B cell (primary cell): ENCODE measurements around the gene KCNA3. TPM values are rescaled to one million over a fixed set of nuclear protein-coding genes. Genes with fewer than 3 reads are reported as not detected.

ENCODE experiments used
- ATAC-seq: fragments of 200-7000 bp; cut with Tn5 transposase; one replicate; pipeline ENCODE4 v1.10.0; 2021; ENCODE audit warnings: low read depth, mild to moderate bottlenecking, moderate number of reproducible peaks, moderate library complexity
- CTCF ChIA-PET: fragments of 350-600 bp; sonication (Branson Sonifier 250); formaldehyde crosslinking; loops from one replicate; lab custom pipeline; 2021; ENCODE audit warnings: antibody characterized with exemption, inconsistent platforms; lab: Charles Lee
- POLR2A ChIA-PET: fragments of 350-600 bp; sonication (Branson Sonifier 250); formaldehyde crosslinking; loops from one replicate; lab custom pipeline; 2021; ENCODE audit warnings: antibody characterized with exemption; lab: Charles Lee
- DNase-seq: peaks from one replicate; pipeline ENCODE4 v3.0.0; 2013
- H2AFZ ChIP-seq: 2 replicates; pipeline ENCODE4 v1.6.1; 2012; ENCODE audit warnings: mild to moderate bottlenecking, low read depth, low read length; ENCODE audit not compliant: insufficient read depth, poor library complexity, severe bottlenecking
- H3K27ac ChIP-seq, 2 donors: 1 replicate in 1 of 2; 2 replicates in 1 of 2; pipeline ENCODE4 v1.5.1; 2012 to 2013; ENCODE audit warnings: low read length in 2 of 2, mild to moderate bottlenecking in 2 of 2, moderate library complexity in 1 of 2
- H3K27me3 ChIP-seq, 4 experiments: fragments of 200-600 bp in 1 of 4; sonication (generic) in 1 of 4; replicated peaks in 1 of 4; 1 replicate in 2 of 4; 2 replicates in 2 of 4; pipeline versions ENCODE4 v1.6.1 to v1.7.0; 2013 to 2016; ENCODE audit warnings: low read length in 3 of 4, mild to moderate bottlenecking in 2 of 4, mixed read lengths in 1 of 4, moderate library complexity in 1 of 4; ENCODE audit not compliant: insufficient read depth in 4 of 4, control insufficient read depth in 3 of 4; ENCODE audit errors: control extremely low read depth in 1 of 4
- H3K36me3 ChIP-seq, 2 experiments: replicated peaks in 1 of 2; 1 replicate in 1 of 2; 2 replicates in 1 of 2; pipeline versions ENCODE4 v1.6.1 to v1.7.1; 2013; ENCODE audit warnings: low read length in 1 of 2; ENCODE audit not compliant: insufficient read depth in 2 of 2, control insufficient read depth in 1 of 2; ENCODE audit errors: control extremely low read depth in 1 of 2, extremely low read depth in 1 of 2
- H3K4me1 ChIP-seq, 2 donors: fragments of 200-600 bp in 1 of 2; sonication (generic) in 1 of 2; 1 replicate in 1 of 2; 2 replicates in 1 of 2; pipeline versions ENCODE4 v1.5.1 to v1.6.1; 2013 to 2017; ENCODE audit warnings: low read length in 2 of 2; ENCODE audit not compliant: control insufficient read depth in 2 of 2, insufficient read depth in 2 of 2
- H3K4me2 ChIP-seq: replicated peaks from 2 replicates; pipeline ENCODE3; 2012; ENCODE audit warnings: mild to moderate bottlenecking, low read depth, low read length; ENCODE audit not compliant: poor library complexity, severe bottlenecking
- H3K4me3 ChIP-seq, 5 experiments: fragments of 200-600 bp in 1 of 5; sonication (generic) in 1 of 5; 1 replicate in 3 of 5; 2 replicates in 2 of 5; pipeline versions ENCODE4 v1.5.1 to v1.7.0; 2011 to 2016; ENCODE audit warnings: low read length in 4 of 5, mild to moderate bottlenecking in 4 of 5, low read depth in 2 of 5, control low read depth in 1 of 5, moderate library complexity in 1 of 5; ENCODE audit not compliant: insufficient read depth in 1 of 5; ENCODE audit errors: control extremely low read depth in 1 of 5, extremely low read depth in 1 of 5
- H3K79me2 ChIP-seq: fragments of 200-600 bp; sonication (generic); one replicate; pipeline ENCODE4 v1.6.0; 2016; ENCODE audit warnings: low read length; ENCODE audit not compliant: control insufficient read depth, insufficient read depth
- H3K9ac ChIP-seq: fragments of 200-600 bp; sonication (generic); 2 replicates; pipeline ENCODE4 v1.6.1; 2017; ENCODE audit warnings: mild to moderate bottlenecking, low read length, moderate library complexity
- H3K9me3 ChIP-seq, 3 donors: one replicate each; pipeline versions ENCODE4 v1.6.1 to v1.7.1; 2013; ENCODE audit warnings: low read length in 2 of 3; ENCODE audit not compliant: control insufficient read depth in 2 of 3, insufficient read depth in 1 of 3; ENCODE audit errors: control extremely low read depth in 1 of 3
- H4K20me1 ChIP-seq: 2 replicates; pipeline ENCODE4 v1.6.0; 2012; ENCODE audit warnings: mild to moderate bottlenecking, low read length; ENCODE audit not compliant: insufficient read depth, control insufficient read depth, poor library complexity, severe bottlenecking
- H3K27ac Mint-ChIP-seq: one replicate; pipeline ENCODE4 v1.8.0; 2021; ENCODE audit warnings: mixed read lengths
- H3K27me3 Mint-ChIP-seq: one replicate; pipeline ENCODE4 v1.8.0; 2021; ENCODE audit warnings: mixed read lengths
- H3K4me1 Mint-ChIP-seq: one replicate; pipeline ENCODE4 v1.8.0; 2021; ENCODE audit warnings: mixed read lengths
- H3K4me3 Mint-ChIP-seq: one replicate; pipeline ENCODE4 v1.8.0; 2021; ENCODE audit warnings: mixed read lengths
- H3K9me3 Mint-ChIP-seq: one replicate; pipeline ENCODE4 v1.8.0; 2022; ENCODE audit warnings: mixed read lengths; ENCODE audit not compliant: insufficient read depth
- EZH2 ChIP-seq: IDR thresholded peaks from 2 replicates; pipeline ENCODE4 v1.6.1; 2012; ENCODE audit warnings: borderline replicate concordance, low read depth, mild to moderate bottlenecking, moderate library complexity, low read length; ENCODE audit not compliant: insufficient read depth, poor library complexity, severe bottlenecking
- WGBS: methylation state at CpG from one replicate; pipeline ENCODE4 v1.1.5; 2013; ENCODE audit warnings: missing lambda C conversion rate; ENCODE audit not compliant: insufficient coverage; 5-methylcytosine and 5-hydroxymethylcytosine counted together
- intact Hi-C: fragments of 100-400 bp; cut with micrococcal nuclease; formaldehyde crosslinking; loops from one replicate; pipeline ENCODE4 v1.10.0; 2022
- polyA plus RNA-seq: library from polyadenylated mRNA; depleted of rRNA; stranded (reverse); fragments of >200 nt; gene quantifications from 2 replicates; pipeline ENCODE4 v1.2.3, GENCODE V29; 2012
- total RNA-seq, 2 donors: library from RNA; stranded (reverse); fragments of 120-200 nt in 1 of 2; gene quantifications; 1 replicate in 1 of 2; 2 replicates in 1 of 2; pipeline versions ENCODE4 v1.2.3 to v1.2.4, GENCODE V29; 2013 to 2022
- TF ChIP-seq, protein P1 (sequence below): fragments of 200-600 bp; IDR thresholded peaks from one replicate; pipeline ENCODE4 v1.8.0; 2022; ENCODE audit warnings: antibody characterized with exemption, mild to moderate bottlenecking

KCNA3 gene
- total and polyA plus RNA-seq, 2 donors (not counting 1 experiment from before 2014, with no cell fraction given): 17.5 to 60.0 TPM

GRCh38 chr1:110648417-110648816 lies 26.3 kb downstream of the KCNA3 start:
- ChIA-PET POLR2A (no interaction called here), CTCF (interaction anchor here (1.0 to 5.8 kb wide), 3 partner anchors 12 to 117 kb away, joined by 3 to 29 read pairs (median 7); no protein-coding TSS in a partner anchor)
- no peak for DNase-seq
- Mint-ChIP-seq H3K27me3 (peaks cover 6% of the 10 kb centered on the region), H3K27ac (no peak overlapping the region), H3K9me3 (no peaks in the 10 kb centered on the region), H3K4me3 (no peak overlapping the region), H3K4me1 (peaks cover 6% of the 10 kb centered on the region)
- Histone ChIP-seq H3K27ac (no peak overlapping the region), H4K20me1 (no peaks in the 10 kb centered on the region), H2AFZ (no peak overlapping the region), H3K4me3 (no peak overlapping the region), H3K4me1 (peaks cover 6 to 8% of the 10 kb centered on the region in 2 donors), H3K9ac (no peak overlapping the region), H3K36me3 (no peaks in the 10 kb centered on the region), H3K9me3 (no peaks in the 10 kb centered on the region), H3K79me2 (no peaks in the 10 kb centered on the region), H3K27me3 (no peaks in the 10 kb centered on the region), H3K4me2 (no peak overlapping the region)
- no peak for TF ChIP-seq EZH2
- TF ChIP-seq, protein P1, sequence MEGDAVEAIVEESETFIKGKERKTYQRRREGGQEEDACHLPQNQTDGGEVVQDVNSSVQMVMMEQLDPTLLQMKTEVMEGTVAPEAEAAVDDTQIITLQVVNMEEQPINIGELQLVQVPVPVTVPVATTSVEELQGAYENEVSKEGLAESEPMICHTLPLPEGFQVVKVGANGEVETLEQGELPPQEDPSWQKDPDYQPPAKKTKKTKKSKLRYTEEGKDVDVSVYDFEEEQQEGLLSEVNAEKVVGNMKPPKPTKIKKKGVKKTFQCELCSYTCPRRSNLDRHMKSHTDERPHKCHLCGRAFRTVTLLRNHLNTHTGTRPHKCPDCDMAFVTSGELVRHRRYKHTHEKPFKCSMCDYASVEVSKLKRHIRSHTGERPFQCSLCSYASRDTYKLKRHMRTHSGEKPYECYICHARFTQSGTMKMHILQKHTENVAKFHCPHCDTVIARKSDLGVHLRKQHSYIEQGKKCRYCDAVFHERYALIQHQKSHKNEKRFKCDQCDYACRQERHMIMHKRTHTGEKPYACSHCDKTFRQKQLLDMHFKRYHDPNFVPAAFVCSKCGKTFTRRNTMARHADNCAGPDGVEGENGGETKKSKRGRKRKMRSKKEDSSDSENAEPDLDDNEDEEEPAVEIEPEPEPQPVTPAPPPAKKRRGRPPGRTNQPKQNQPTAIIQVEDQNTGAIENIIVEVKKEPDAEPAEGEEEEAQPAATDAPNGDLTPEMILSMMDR: no peak
- intact Hi-C loops: no loop called here
- no peak for ATAC-seq
- 80% methylated on average over 1 of the region's 2 CpGs for WGBS

DNA sequence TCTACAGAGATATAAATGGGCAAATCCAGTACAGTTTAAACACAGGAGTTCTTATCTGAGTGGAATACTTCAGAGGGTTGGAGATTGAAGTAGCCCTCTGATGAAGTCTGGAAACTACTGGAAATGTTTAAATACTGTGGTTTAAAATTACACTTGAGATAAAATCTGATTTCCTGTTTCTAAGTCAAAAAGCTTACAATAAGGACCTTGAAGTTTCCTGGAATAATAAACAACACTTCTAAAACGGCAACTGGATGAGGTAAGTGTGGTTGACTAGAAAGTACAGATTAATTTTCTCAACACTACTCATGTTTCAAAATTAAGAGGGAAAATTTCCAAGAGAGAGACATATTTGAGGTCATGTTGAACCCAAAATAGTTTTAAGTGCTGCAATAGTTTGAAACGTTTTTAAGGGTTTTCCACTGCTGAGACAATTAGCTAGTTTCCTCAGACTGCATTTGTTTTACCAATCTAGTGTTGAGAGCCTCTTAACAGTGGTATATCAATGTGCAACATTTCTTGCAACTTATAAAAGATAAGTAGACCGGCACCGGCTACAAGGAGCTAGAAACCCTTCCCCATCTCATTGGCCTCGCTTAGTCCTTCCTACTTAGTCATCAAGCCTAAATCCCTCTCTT lies 27.4 kb downstream of the KCNA3 start:
- ATAC-seq: no peak

More for the DNA sequence above, 27.4 kb downstream of the KCNA3 start:
- H2AFZ ChIP-seq: no peak overlapping the region
- intact Hi-C loops: no loop called here
- H3K4me3 Mint-ChIP-seq: no peak overlapping the region
- H3K4me3 ChIP-seq: no peak overlapping the region
- no peak overlapping the region for H3K27ac Mint-ChIP-seq
- H3K27ac ChIP-seq: no peak overlapping the region
- no peaks in the 10 kb centered on the region for H3K9me3 ChIP-seq
- no peaks in the 10 kb centered on the region for H3K36me3 ChIP-seq
- peaks cover 8% of the 10 kb centered on the region for H3K4me1 Mint-ChIP-seq
- H3K9me3 Mint-ChIP-seq: no peaks in the 10 kb centered on the region
- no peaks in the 10 kb centered on the region for H3K79me2 ChIP-seq
- WGBS: 28% methylated on average over 3 of the region's 5 CpGs
- ChIA-PET CTCF (interaction anchor here (1.5 to 5.8 kb wide), 4 partner anchors 11 to 119 kb away, joined by 3 to 29 read pairs (median 11); no protein-coding TSS in a partner anchor), POLR2A (no interaction called here)
- no peaks in the 10 kb centered on the region for H4K20me1 ChIP-seq
- H3K4me2 ChIP-seq: no peak overlapping the region
- no peak overlapping the region for H3K9ac ChIP-seq
- peaks cover 6 to 8% of the 10 kb centered on the region in 2 donors for H3K4me1 ChIP-seq
- peaks cover 6% of the 10 kb centered on the region for H3K27me3 Mint-ChIP-seq
- DNase-seq: no peak
- TF ChIP-seq EZH2: no peak
- TF ChIP-seq, protein P1: no peak
- H3K27me3 ChIP-seq: no peaks in the 10 kb centered on the region
